ENCODE results near the gene NFIX. TPM values are rescaled to one million over a fixed set of nuclear protein-coding genes. Genes with fewer than 3 reads are reported as not detected.
A peak's percentile ranks its signal among the peaks of the same experiment; 100 is the strongest.

The NFIX gene
- total and polyA plus RNA-seq, 5 experiments from 2014 or later = 0.68 to 8.6 (median 3.2) TPM; not detected in 1

DNA sequence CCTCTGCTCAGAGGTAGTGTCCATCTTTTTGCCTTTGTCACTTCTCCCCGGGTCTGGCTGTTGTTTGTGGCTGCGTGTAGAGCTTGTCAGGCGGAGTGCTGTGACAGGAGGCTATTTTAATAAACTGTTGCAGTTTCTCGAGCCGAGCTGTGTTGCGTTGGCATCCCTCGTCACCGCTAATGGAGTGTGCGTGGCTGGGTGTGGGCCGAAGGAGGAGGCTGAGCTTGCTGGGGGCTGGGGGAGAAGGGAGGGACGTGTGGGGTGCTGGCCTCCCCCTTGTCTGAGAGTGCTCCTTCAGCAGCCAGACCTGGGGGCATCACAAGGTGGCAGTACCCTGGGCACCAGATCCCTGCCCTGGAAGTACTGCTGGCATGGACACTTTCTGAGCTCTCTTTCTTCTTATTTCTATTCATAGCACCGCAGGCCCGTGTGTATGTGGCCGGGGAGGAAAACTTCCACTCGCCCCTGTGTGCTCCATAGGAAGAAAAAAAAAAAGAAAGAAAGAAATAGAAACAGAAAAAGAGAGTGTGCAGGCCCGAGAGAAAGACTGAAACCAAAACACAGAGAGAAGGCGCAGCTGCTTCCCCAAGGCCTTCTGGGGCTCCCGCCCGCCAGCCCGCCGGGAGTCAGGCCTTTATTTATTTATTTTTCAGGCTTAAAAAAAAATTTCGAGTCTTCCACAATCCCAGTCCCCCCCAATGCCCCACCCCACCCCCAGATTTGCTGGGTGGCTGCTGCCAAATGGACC is 27.0 kb downstream of the NFIX start:
- DNase-seq (no peak), ATAC-seq (no peak)
- H3K4me1 Mint-ChIP-seq = peaks cover 13 to 34% (median 30%) of the 10 kb centered on the region in 4 donors
- POLR2A ChIA-PET = no interaction called here
- peaks cover 10 to 44% (median 32%) of the 10 kb centered on the region in 5 donors for H3K27me3 Mint-ChIP-seq
- H3K36me3 Mint-ChIP-seq = peaks cover 11 to 21% (median 11%) of the 10 kb centered on the region in 3 donors
- peak overlapping the region in 1 of 10 donors; percentile 28 for H3K27ac Mint-ChIP-seq
- peak overlapping the region in 9 of 10 donors; percentile 4 to 78 (median 55) for H3K4me3 Mint-ChIP-seq
- no peaks in the 10 kb centered on the region for H3K9me3 Mint-ChIP-seq

GRCh38 chr19:13022859-13023636 is 27.8 kb downstream of the NFIX start:
- H3K36me3 Mint-ChIP-seq = peaks cover 11 to 24% (median 11%) of the 10 kb centered on the region in 3 donors
- no peak for DNase-seq
- peak; percentile 37 to 51 for ATAC-seq
- POLR2A ChIA-PET = no interaction called here
- peaks cover 10 to 36% (median 30%) of the 10 kb centered on the region in 5 donors for H3K27me3 Mint-ChIP-seq
- H3K4me1 Mint-ChIP-seq = peaks cover 13 to 34% (median 30%) of the 10 kb centered on the region in 4 donors
- H3K9me3 Mint-ChIP-seq = no peaks in the 10 kb centered on the region
- peak overlapping the region; percentile 42 to 88 (median 73) for H3K4me3 Mint-ChIP-seq
- H3K27ac Mint-ChIP-seq = peak overlapping the region in 3 of 10 donors; percentile 33 to 71 (median 70)

DNA sequence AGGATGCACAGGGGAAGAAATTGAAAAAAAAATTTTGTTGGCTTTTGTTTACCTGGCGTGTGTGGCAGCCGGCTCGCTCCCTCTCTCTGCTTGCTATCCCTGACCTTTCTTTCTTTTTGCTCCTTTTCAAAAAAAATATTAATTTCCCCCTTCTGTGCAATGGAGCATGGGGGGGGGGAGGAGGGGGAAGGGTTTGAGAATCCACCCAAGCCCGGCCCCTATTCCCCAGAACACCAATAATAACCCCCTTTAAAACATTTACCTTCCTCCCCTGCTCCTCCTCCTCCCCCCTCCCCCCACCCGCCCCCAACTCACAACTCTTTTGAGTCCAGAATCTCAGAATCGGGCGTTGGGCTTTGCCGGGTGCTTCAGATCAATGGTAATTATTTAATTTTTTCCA is 28.4 kb downstream of the NFIX start:
- H3K27me3 Mint-ChIP-seq = peaks cover 10 to 36% (median 30%) of the 10 kb centered on the region in 5 donors
- H3K27ac Mint-ChIP-seq = peak overlapping the region in 1 of 10 donors; percentile 70
- no peaks in the 10 kb centered on the region for H3K9me3 Mint-ChIP-seq
- ATAC-seq = no peak
- H3K4me3 Mint-ChIP-seq = peak overlapping the region; percentile 42 to 89 (median 74)
- no peak for DNase-seq
- peaks cover 13 to 34% (median 30%) of the 10 kb centered on the region in 4 donors for H3K4me1 Mint-ChIP-seq
- peaks cover 11 to 24% (median 11%) of the 10 kb centered on the region in 3 donors for H3K36me3 Mint-ChIP-seq
- POLR2A ChIA-PET = no interaction called here

DNA sequence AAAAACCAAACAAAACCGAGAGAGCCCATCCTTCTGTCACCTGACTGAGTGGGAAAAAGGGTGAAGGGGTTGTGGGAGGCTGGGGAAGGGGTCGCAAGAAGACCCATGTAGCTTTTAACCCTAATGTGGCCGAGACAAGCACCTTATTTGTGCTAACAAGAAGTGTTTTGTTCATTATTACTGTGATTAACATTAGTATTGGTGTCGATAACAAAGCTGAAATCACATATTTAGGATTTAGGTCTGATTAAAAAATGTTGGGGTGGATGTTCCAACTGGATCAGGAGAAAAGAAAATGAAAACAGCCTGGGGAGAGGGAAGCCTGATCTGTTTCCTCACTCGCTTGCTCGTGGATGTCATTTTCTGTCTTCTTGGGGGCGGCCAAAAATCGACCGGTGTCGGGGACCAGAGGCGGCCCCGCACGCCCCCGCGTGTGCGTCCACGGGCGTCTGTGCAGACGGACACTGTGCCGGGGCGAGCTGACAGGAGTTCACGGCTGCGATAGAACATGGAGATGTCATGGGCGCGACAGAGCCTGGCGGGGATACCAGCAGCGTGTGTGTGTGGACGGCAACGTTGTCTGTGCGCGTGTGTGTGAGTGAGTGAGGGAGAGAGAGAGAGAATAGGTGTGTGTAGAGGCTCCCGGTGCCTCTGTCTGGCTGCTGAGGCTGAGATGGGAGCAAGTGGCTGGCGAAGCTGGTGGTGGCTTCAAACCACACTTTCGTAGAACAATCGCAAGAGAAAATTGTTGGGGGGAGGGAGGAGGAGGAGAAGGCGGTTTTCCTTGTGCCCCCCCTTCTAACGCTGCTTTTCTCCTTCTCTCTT is 29.1 kb downstream of the NFIX start:
- H3K27ac Mint-ChIP-seq = peak overlapping the region in 4 of 10 donors; percentile 35 to 57 (median 53)
- H3K27me3 Mint-ChIP-seq = peaks cover 10 to 36% (median 27%) of the 10 kb centered on the region in 5 donors
- peaks cover 13 to 34% (median 30%) of the 10 kb centered on the region in 4 donors for H3K4me1 Mint-ChIP-seq
- no peak for DNase-seq
- peaks cover 11 to 30% (median 11%) of the 10 kb centered on the region in 3 donors for H3K36me3 Mint-ChIP-seq
- ATAC-seq = peak; percentile 39 to 46
- H3K9me3 Mint-ChIP-seq = no peaks in the 10 kb centered on the region
- H3K4me3 Mint-ChIP-seq = peak overlapping the region; percentile 53 to 89 (median 68)
- POLR2A ChIA-PET = interaction anchor here (0.7 kb wide), 1 partner anchor 36 kb away, joined by 4 read pairs; no protein-coding TSS in a partner anchor

DNA sequence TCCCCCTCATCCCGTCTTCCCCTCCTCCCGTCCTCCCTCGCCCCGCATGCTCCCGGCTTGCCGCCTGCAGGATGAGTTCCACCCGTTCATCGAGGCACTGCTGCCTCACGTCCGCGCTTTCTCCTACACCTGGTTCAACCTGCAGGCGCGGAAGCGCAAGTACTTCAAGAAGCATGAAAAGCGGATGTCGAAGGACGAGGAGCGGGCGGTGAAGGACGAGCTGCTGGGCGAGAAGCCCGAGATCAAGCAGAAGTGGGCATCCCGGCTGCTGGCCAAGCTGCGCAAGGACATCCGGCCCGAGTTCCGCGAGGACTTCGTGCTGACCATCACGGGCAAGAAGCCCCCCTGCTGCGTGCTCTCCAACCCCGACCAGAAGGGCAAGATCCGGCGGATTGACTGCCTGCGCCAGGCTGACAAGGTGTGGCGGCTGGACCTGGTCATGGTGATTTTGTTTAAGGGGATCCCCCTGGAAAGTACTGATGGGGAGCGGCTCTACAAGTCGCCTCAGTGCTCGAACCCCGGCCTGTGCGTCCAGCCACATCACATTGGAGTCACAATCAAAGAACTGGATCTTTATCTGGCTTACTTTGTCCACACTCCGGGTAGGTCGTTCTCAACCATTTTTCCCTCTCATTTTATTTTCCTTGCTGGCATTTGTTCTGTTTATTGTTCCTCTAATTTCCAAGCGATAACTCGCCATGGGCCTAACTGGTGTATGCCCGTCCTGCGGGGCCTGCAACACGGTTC is 29.8 kb downstream of the NFIX start:
- Mint-ChIP-seq H3K4me1 (peaks cover 13 to 34% (median 30%) of the 10 kb centered on the region in 4 donors), H3K36me3 (peaks cover 11 to 32% (median 11%) of the 10 kb centered on the region in 3 donors), H3K4me3 (peak overlapping the region in 8 of 10 donors; percentile 15 to 89 (median 48)), H3K9me3 (no peaks in the 10 kb centered on the region), H3K27ac (peak overlapping the region in 1 of 10 donors; percentile 6), H3K27me3 (peaks cover 10 to 36% (median 24%) of the 10 kb centered on the region in 5 donors)
- DNase-seq (peak in 1 of 10 donors; percentile 52), ATAC-seq (no peak)
- POLR2A ChIA-PET = interaction anchor here (0.7 kb wide), 1 partner anchor 36 kb away, joined by 4 read pairs; no protein-coding TSS in a partner anchor

- POLR2A ChIA-PET = no interaction called here
- Mint-ChIP-seq H3K4me3 (peak overlapping the region in 4 of 10 donors; percentile 22 to 74 (median 48)), H3K36me3 (peaks cover 11 to 32% (median 11%) of the 10 kb centered on the region in 3 donors), H3K4me1 (peaks cover 13 to 34% (median 30%) of the 10 kb centered on the region in 4 donors), H3K27me3 (peaks cover 10 to 36% (median 24%) of the 10 kb centered on the region in 5 donors), H3K27ac (no peak overlapping the region), H3K9me3 (no peaks in the 10 kb centered on the region)
- DNase-seq (no peak), ATAC-seq (no peak)
Observed at GRCh38 chr19:13025819-13026456, 30.7 kb downstream of the NFIX start.

- no peak for DNase-seq
- ATAC-seq = no peak
- no peak overlapping the region for H3K27ac Mint-ChIP-seq
- peak overlapping the region in 1 of 10 donors; percentile 49 for H3K4me3 Mint-ChIP-seq
- H3K4me1 Mint-ChIP-seq = peaks cover 13 to 33% (median 30%) of the 10 kb centered on the region in 4 donors
- peaks cover 11 to 32% (median 11%) of the 10 kb centered on the region in 3 donors for H3K36me3 Mint-ChIP-seq
- POLR2A ChIA-PET = no interaction called here
- H3K9me3 Mint-ChIP-seq = no peaks in the 10 kb centered on the region
- H3K27me3 Mint-ChIP-seq = peaks cover 10 to 36% (median 24%) of the 10 kb centered on the region in 5 donors
Observed at GRCh38 chr19:13026462-13027370, 31.4 kb downstream of the NFIX start.

- POLR2A ChIA-PET = no interaction called here
- Mint-ChIP-seq H3K4me3 (no peak overlapping the region), H3K9me3 (no peaks in the 10 kb centered on the region), H3K27ac (no peak overlapping the region), H3K4me1 (peaks cover 15 to 25% (median 24%) of the 10 kb centered on the region in 4 donors), H3K36me3 (peaks cover 11 to 32% (median 11%) of the 10 kb centered on the region in 3 donors), H3K27me3 (peaks cover 10 to 31% (median 21%) of the 10 kb centered on the region in 5 donors)
- DNase-seq (no peak), ATAC-seq (no peak)
Observed at GRCh38 chr19:13027557-13027956, 32.3 kb downstream of the NFIX start.

- no peak overlapping the region for H3K27ac Mint-ChIP-seq
- POLR2A ChIA-PET = interaction anchor here (1.1 kb wide), 1 partner anchor 17 kb away, joined by 4 read pairs; no protein-coding TSS in a partner anchor
- peaks cover 16 to 21% (median 20%) of the 10 kb centered on the region in 4 donors for H3K4me1 Mint-ChIP-seq
- ATAC-seq = no peak
- no peak overlapping the region for H3K4me3 Mint-ChIP-seq
- peaks cover 10 to 28% (median 21%) of the 10 kb centered on the region in 5 donors for H3K27me3 Mint-ChIP-seq
- H3K36me3 Mint-ChIP-seq = peaks cover 11 to 32% (median 11%) of the 10 kb centered on the region in 3 donors
- H3K9me3 Mint-ChIP-seq = no peaks in the 10 kb centered on the region
- no peak for DNase-seq
Observed at GRCh38 chr19:13028027-13028426, 32.8 kb downstream of the NFIX start.

DNA sequence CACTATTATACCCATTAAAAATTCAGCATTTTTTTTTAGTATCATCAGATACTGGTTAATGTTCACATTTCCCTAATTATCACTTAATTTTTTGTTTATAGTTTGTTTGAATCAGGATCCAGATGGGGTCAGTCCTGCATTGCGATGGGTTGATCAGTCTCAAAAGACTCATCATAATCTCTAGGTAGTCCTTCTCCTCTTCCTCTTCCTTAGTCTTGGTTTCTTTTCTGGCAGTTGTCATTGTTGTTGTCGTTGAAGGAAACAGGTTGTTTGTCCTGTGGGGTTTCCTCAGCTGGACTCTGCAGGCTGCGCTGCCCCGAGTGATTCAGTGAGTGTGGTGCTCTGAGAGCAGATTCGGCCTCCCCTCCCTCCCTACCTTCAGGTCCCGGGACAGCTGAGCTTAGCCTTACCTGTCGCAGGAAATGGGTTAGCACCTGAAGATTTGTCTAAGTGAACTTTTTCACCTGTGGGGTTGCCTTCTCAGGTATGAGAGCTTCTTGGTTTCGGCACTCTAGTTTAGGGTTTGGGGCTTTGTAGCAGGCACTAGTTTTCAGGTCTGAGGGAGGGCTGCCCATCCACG is 34.1 kb downstream of the NFIX start:
- ATAC-seq (no peak), DNase-seq (no peak)
- POLR2A ChIA-PET = no interaction called here
- Mint-ChIP-seq H3K36me3 (peaks cover 8 to 29% (median 9%) of the 10 kb centered on the region in 3 donors), H3K27me3 (peaks cover 6 to 17% (median 16%) of the 10 kb centered on the region in 5 donors), H3K4me3 (no peak overlapping the region), H3K27ac (no peak overlapping the region), H3K4me1 (peaks cover 7 to 13% (median 10%) of the 10 kb centered on the region in 4 donors), H3K9me3 (no peaks in the 10 kb centered on the region)
